HG03025 (cell line): Measurements from ENCODE around the gene RBSN.
A peak's percentile ranks its signal among the peaks of the same experiment; 100 is the strongest.

Experiments
- ATAC-seq: cut with Tn5 transposase; IDR thresholded peaks from one replicate; pipeline ENCODE4 v1.9.1; 2021; ENCODE audit warnings: mild to moderate bottlenecking, moderate library complexity; ENCODE audit not compliant: unreplicated experiment, low FRiP score

RBSN gene

GRCh38 chr3:15102256-15102655, 3.3 kb upstream of the RBSN start:
- no peak for ATAC-seq

- no peak for ATAC-seq
Measured at GRCh38 chr3:15099364-15100098, 583 bp upstream of the RBSN start.

- no peak for ATAC-seq
Measured at GRCh38 chr3:15097891-15098290, 1.1 kb downstream of the RBSN start.

GRCh38 chr3:15096046-15096445, 2.9 kb downstream of the RBSN start:
- ATAC-seq = no peak

GRCh38 chr3:15094187-15094875, 4.6 kb downstream of the RBSN start:
- no peak for ATAC-seq

- ATAC-seq = no peak
Measured at GRCh38 chr3:15092686-15093085, 6.3 kb downstream of the RBSN start.

- no peak for ATAC-seq
Measured at GRCh38 chr3:15091575-15091974, 7.4 kb downstream of the RBSN start.

- ATAC-seq = no peak
Measured at GRCh38 chr3:15089201-15089600, 9.7 kb downstream of the RBSN start.

GRCh38 chr3:15086699-15087098, 12.2 kb downstream of the RBSN start:
- no peak for ATAC-seq

- ATAC-seq = no peak
Measured at GRCh38 chr3:15086263-15086662, 12.7 kb downstream of the RBSN start.

GRCh38 chr3:15083252-15083651, 15.7 kb downstream of the RBSN start:
- ATAC-seq = no peak

- no peak for ATAC-seq
Measured at GRCh38 chr3:15081960-15082664, 16.8 kb downstream of the RBSN start.

GRCh38 chr3:15079091-15079490, 19.9 kb downstream of the RBSN start:
- no peak for ATAC-seq

GRCh38 chr3:15074500-15074899, 24.4 kb downstream of the RBSN start:
- no peak for ATAC-seq

GRCh38 chr3:15071699-15072098, 27.2 kb downstream of the RBSN start:
- no peak for ATAC-seq

- no peak for ATAC-seq
Measured at GRCh38 chr3:15069441-15069840, 29.5 kb downstream of the RBSN start.

GRCh38 chr3:15066467-15066866, 32.5 kb downstream of the RBSN start:
- ATAC-seq = no peak

GRCh38 chr3:15065550-15066007, 33.4 kb downstream of the RBSN start:
- no peak for ATAC-seq

- peak; percentile 83 for ATAC-seq
Measured at GRCh38 chr3:15064835-15065549, 34.0 kb downstream of the RBSN start, which contains the start of gene MRPS25. Gene MRPS25 (minus strand): TSS chr3:15065315. CDS start chr3:15065194, 121 bp downstream.

GRCh38 chr3:15064299-15064834, 34.6 kb downstream of the RBSN start:
- ATAC-seq = peak; percentile 28
